Inferior parietal cortex (tissue), 1 donor: ENCODE results near the gene HOXB6.
A peak's percentile ranks its signal among the peaks of the same experiment; 100 is the strongest.

Experiments used
- DNase-seq: peaks from one replicate; pipeline ENCODE4 v3.0.0-alpha.2; 2016; ENCODE audit errors: extremely low spot score

HOXB6 gene

DNA sequence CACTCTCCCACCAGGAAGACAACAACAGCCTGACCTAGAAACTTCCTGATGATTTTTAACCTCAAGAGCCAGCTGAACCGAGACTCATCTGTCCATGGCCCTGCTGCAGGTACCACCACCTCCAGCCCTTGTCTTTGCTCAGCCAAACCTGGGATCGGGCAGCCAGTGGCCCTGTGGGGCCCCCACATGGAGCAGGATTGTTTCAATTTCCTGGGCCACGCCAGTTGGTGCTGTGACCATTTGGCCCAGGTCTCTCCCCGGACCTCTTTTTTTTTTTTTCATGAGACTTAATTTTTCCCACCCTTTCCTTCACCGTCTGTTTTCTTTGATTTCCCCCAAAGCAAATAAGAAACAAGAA lies 51.6 kb downstream of the HOXB6 start:
- DNase-seq, result no peak

DNA sequence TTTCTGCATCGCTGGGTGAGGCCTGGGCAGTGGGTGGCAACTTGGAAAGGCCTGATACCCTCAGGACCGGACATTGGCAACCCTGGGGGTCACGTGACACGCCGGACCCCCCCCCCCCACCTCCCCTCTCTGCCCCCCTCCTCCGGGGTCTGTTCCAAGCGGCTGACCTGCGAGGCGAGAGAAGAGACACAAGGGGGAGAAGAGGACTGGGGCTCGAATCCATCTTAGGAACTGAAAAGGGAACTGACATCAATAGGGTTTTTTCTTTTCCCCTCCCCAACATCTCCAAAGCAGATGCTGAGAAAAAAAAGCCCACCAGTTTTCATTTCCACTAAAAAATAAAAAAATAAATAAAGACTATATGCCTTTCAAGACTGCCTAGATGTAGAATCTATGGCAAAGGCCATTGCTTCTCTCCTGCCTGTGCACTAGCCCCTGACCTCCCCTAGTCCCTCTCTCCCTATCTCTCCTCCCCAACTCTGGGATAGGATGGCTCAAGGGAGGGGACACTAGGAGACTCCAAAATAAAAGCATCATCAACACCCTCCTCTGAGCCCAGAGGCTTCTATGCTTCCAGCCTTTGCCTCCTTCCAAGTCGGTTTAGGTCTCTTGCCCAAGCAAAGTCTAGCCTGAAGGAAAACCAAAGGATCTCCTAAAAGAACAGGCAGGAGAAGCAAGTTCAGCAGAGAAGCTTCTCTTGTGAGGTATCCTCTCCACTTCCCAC lies 52.2 kb downstream of the HOXB6 start:
- no peak for DNase-seq

GRCh38 chr17:48551596-48552465 lies 53.0 kb downstream of the HOXB6 start:
- no peak for DNase-seq

- DNase-seq, result no peak
Observed at GRCh38 chr17:48551214-48551555, 53.6 kb downstream of the HOXB6 start.

DNA sequence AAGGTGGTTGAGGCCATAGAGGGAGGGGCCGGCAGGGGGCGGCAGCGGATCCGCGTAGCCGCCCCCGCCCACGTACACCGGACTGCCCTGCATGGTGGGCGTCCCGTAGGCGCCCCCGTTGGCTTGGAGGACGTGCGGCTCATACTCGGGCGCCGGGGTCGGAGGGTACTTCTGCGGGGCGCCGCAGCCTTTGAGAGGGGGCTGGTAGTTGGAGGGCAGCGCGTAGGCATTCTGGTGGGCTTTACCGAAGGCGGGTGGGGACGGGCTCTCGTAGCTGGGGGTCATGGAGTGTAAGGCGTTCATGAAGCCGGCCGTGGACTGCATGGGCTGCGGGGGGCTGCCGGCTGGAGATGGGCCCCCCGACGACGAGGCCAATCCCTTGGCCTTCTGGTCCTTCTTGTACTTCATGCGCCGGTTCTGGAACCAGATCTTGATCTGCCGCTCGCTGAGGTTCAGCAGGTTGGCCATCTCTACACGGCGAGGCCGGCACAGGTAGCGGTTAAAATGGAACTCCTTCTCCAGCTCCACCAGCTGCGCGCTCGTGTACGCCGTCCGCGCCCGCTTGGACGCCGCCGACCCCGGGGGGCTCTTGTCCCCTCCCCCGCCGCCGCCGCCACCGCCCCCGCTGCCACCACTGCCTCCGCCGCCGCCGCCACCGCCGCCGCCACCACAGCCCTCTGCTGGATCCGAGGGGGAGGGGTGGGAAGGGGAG lies 54.1 kb downstream of the HOXB6 start:
- DNase-seq, result no peak

DNA sequence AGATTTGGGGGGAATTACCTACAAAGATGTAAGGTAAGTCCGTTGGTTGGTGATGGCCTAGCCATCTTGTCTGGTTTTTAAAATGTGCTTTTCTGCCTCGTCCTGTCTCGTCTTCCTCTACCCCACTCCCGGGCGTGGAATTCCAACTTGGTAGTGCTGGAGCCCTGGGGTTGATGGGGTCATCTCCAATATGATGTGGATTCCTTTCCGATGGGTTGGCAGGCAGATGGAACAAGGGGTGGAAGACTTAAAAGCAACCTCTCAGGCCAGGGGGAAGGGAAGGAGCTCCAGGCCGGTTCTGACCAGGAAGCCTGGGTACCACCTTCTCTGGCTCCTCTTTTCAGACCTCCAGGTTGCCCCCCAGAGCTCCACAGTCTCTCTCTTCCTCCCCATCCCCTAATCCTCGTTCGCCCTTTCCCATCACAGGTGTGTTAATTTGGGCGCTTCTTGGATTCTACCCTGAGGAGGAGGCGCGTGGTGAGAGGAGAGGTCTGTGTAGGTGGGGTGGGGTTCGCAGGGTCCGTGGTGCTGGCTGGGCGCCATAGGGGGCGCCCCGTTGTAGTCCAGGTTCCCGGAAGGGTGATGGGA lies 54.8 kb downstream of the HOXB6 start:
- no peak for DNase-seq

DNA sequence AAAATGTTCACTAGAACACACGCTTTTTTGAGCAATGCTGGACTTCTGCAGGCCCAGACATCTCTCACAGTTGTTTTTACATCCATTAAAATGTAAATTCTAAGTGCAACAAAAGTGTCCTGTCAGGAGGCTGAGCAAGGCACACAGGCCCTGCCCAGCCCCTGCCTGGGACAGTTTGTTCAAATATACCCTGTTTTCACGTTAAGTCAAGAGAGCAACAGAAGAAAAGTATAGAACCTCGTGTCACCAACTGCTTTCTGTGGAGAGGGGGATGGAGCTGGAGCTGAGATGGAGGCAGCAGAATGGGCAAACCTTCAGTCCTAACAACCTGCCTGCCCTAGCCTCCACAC lies 55.5 kb downstream of the HOXB6 start:
- no peak for DNase-seq

DNA sequence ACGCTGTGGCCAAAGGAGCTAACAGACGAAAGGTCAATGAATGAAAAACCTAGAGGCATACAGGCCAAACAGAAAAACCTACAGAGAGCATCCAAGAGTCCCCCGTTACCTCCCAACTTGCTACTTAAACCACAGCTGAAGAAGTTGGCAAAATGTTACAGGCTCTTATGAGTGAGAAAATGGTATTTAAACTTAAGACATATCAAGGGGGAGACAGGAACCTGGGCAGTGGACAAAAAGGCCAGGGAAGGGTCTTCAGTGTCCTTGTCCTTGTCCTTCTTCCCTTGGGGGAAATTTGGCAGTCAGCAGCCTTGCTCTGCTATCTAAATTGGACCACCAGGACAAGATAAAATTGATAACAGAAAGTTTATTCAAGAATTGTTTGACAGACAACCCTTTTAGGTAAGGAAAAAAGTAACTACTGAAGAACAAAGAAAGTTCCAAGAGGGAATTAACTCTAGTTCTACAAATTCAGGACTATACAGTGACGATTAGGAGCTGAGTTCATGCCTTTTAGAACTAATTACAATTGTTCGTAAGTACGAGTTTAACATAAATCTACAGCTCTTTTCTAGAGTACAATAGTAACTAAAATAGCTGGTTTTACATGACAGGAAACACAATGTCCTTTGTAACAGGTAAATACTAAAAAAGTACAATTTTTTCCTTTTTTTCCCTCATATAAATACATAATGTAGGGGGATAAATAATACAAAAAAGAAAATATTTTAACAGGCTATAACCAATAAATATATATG lies 56.1 kb downstream of the HOXB6 start:
- DNase-seq, result no peak

DNA sequence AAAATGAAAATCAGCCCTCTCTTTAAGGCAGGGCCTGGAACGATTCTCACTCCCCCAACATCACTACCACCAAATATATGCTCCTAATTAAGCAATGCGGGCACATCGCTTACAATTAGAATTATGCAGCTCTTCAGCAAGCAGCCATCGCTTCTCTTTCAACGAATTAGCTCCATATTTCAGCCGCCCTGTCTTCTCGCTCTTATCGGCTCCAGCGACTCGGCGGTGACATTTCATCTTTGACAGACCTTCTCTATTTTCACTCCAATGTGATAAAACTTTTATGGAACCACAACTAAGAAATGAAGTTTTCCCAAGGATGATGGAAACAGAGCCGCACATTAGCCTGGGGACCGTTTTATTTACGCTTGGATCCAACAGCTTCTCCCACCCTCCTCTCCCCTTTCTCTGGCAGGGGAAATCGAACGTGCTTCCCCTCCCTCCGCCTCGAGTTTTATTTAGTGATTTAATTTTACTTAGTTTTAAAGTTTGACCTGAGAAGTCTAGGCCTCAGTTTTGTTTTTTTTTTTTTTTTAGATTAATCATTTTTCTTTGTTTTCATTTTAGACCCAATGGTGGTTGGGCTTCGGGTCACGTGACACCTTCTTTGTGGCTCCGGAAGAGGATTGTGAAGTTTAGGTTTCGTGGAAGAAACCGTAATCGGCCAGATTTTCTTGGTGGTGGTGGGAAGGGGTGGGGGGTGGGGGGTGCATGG lies 56.8 kb downstream of the HOXB6 start:
- no peak for DNase-seq

- peak; percentile 9 for DNase-seq
Observed at GRCh38 chr17:48546924-48547807, 57.6 kb downstream of the HOXB6 start.

DNA sequence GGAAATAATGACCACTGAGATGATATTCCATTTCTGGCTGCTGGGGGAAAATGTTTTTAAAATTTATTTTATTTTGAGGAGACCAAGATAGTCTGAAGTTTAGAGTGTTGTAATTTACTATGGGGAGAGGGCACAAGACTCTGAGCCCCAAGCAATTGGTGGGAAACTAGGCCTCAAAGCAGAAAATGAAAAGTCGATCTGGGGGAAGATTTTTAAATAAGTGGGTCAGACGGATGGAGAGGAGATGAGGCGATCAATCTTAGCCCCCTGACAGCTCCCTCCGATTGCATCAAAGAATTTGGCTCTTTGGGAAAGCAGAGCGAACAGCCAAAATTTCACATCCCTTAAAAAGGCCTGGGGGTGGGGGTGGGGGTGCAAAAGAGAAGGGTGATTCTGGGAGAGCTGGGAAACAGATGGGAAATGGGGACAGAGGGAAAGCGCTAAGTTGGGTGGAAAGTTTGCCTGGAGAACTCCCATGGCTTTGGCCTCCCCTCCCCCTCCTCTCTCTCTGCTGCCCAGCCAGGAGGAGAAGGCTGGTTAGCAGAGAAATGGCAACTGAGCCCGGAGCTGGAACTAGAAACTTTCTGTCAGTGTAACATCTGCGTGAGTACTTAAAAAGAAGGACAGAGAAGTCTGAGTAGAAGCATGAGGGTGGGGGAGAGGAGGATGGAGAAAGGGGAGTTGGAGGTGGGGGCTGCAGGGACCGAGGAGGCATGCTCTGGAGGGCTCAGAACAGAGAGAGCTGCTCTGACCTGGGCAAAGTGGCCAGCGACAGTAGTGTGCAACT lies 58.5 kb downstream of the HOXB6 start:
- DNase-seq, result no peak
